Right cardiac atrium (tissue), 5 donors: ENCODE measurements around the gene RRN3. TPM values are rescaled to one million over a fixed set of nuclear protein-coding genes. Genes with fewer than 3 reads are reported as not detected.
"Not testable (repeated sequence)": the region's sequence is repeated elsewhere in the genome, so short reads cannot be mapped to it uniquely, and the experiment has no call there.

Experiments
- ATAC-seq, 2 donors: fragments of 200-7000 bp; cut with Tn5 transposase; one replicate each; pipeline versions ENCODE4 v1.8.0 to v1.9.1; 2020; ENCODE audit warnings: moderate library complexity in 2 of 2, mild to moderate bottlenecking in 1 of 2
- DNase-seq, 3 donors: peaks; one replicate each; pipeline ENCODE4 v3.0.0-alpha.2; 2020
- H3K27ac ChIP-seq: one replicate; pipeline ENCODE4 v1.5.1; 2013; ENCODE audit warnings: mild to moderate bottlenecking, low read length, control low read depth, moderate library complexity
- H3K27me3 ChIP-seq: one replicate; pipeline ENCODE4 v1.6.1; 2013; ENCODE audit not compliant: control insufficient read depth, insufficient read depth
- H3K4me1 ChIP-seq: one replicate; pipeline ENCODE4 v1.6.1; 2013; ENCODE audit warnings: low read length; ENCODE audit not compliant: control insufficient read depth, insufficient read depth
- H3K4me3 ChIP-seq: one replicate; pipeline ENCODE4 v1.5.1; 2013; ENCODE audit warnings: low read length, control low read depth
- H3K9me3 ChIP-seq: one replicate; pipeline ENCODE4 v1.6.1; 2013; ENCODE audit warnings: low read length; ENCODE audit not compliant: control insufficient read depth
- WGBS: extraction: QIAGEN DNeasy Blood & Tissue Kit; methylation state at CpG from one replicate; pipeline ENCODE4 v1.1.7; 2013; 5-methylcytosine and 5-hydroxymethylcytosine counted together
- intact Hi-C, 4 donors: fragments of 100-400 bp; cut with DNase I; formaldehyde crosslinking; loops; one replicate each; pipeline versions ENCODE4 v1.11.0 to v1.14.0; 2022 to 2023
- polyA plus RNA-seq: library from polyadenylated mRNA; stranded (reverse); fragments of 200-250 nt; gene quantifications from one replicate; pipeline ENCODE4 v1.2.3, GENCODE V29; 2013
- total RNA-seq, 4 donors: library from RNA; stranded (reverse); fragmentation: NEBNext Ultra II Directional; extraction: Animal tissue kit (Norgen Biotek cat#: 25700); gene quantifications; one replicate each; pipeline ENCODE4 v1.2.1, GENCODE V29; 2021
- donor health status: healthy with polysubstance abuse.
- donor health status: DM: no; HTN: yes; CAD: no.
- donor health status: DM: no; HTN: no; CAD: no.
- donor health status: DM: no; HTN: yes; CAD: no; lungs with severe emphysema.
- donor health status: DM: yes; HTN: yes; CAD: no.

RRN3 gene
- total and polyA plus RNA-seq, 5 donors = 13.1 to 25.5 (median 22.9) TPM

DNA sequence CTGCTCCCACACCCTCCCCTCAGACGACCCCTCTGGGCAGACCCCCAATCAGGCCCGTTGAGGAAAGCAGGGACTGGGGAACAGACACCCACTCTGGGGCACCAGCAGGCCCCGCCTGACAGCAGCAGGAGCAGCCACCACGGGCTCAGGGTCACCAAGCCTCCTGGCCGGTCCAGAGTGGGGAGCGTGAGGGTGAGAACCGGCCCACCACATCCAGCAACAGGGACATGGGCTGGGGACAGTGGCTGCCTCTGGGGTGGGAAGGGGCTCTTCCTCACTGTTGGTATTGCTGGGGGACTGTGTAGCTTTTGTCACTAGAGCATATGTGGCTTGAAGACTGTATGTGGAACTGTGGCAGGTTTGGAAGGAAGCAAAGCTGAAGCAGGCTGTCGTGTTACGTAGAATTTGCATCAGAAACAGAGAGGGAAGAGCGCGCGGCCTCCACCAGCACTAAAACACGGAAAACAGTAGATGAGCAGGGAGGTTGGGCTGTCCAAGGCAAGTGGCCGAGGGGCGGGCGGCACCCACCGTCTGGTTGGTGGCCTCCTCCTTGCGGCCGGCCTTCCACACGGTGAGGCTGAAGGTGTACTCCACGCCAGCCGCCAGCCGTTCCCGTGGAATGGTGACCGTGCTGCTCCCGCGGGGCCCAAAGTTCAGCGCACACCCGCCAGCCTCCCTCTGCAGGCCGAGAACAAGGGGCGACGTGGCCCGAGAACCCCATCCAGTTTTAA lies 40.8 kb upstream of the RRN3 start:
- peak in 1 of 2 donors; percentile 47 for ATAC-seq
- 94% methylated on average over 23 of the region's 33 CpGs for WGBS
- intact Hi-C loops = not testable (repeated sequence)

DNA sequence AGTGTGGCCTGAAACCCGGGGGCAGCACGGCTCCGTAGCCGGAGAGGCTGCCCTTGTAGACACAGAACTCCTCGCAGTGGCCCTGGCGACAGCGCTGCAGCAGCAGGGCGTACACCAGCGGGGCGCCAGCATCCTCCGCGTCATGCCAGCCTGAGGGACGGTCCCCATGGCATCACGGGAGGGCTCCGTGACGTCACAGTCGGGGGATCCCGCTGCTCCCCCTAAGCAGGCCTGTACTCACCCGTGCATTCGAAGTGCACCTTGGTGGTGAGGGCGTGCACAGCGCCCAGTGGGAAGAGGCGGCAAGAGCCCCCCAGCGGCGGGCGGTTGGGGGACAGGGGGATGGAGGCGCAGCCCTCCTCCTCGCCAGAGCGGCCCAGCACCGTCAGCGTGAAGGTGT lies 39.5 kb upstream of the RRN3 start:
- H3K9me3 ChIP-seq, H3K4me3 ChIP-seq, H3K27me3 ChIP-seq, intact Hi-C loops, ATAC-seq, H3K27ac ChIP-seq, H3K4me1 ChIP-seq: not testable (repeated sequence)
- peak in 1 of 3 donors; percentile 37 for DNase-seq
- 95% methylated on average over 16 of the region's 31 CpGs for WGBS

More for the DNA sequence above, 40.8 kb upstream of the RRN3 start:
- DNase-seq = peak in 1 of 3 donors; percentile 10
- H3K9me3 ChIP-seq, H3K4me3 ChIP-seq, H3K4me1 ChIP-seq, H3K27me3 ChIP-seq, H3K27ac ChIP-seq: not testable (repeated sequence)

DNA sequence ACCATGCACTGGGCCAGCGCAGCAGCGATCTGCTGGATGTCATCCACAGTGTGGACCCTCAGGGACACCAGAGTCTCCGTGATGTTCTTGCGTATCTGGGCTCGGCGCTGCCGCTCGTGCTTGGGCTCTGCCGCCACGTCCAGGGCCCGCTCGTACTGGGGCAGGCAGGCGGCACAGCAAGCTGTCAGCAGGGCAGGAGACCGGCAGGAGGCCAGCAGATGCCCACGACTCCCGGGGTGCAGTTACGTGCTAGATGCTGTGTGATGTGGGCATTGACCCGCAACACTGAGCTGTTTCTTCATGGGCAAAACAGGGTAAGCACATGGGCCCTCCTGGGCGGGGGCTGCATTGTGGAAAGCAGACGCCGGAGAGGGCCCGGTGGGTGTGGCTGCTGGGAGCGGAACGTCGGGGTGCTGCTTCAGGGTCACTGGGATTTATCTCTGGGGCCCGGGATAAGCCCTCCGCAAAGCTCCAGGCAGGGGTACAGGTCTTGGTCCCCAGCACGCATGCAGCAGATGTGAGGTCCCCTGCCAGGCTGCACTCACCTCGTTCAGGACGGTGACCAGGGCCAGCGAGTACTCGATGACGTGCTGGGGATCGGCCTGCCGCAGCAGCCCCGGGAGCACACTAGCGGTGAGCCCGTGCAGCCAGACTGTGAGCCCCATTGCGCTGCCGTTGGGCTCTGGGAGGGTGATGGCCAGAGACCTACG lies 38.8 kb upstream of the RRN3 start:
- 95% methylated on average over 31 of the region's 41 CpGs for WGBS
- H3K4me3 ChIP-seq, H3K4me1 ChIP-seq, ATAC-seq, H3K27me3 ChIP-seq, H3K27ac ChIP-seq, intact Hi-C loops, H3K9me3 ChIP-seq: not testable (repeated sequence)
- peak in 1 of 3 donors; percentile 37 for DNase-seq

DNA sequence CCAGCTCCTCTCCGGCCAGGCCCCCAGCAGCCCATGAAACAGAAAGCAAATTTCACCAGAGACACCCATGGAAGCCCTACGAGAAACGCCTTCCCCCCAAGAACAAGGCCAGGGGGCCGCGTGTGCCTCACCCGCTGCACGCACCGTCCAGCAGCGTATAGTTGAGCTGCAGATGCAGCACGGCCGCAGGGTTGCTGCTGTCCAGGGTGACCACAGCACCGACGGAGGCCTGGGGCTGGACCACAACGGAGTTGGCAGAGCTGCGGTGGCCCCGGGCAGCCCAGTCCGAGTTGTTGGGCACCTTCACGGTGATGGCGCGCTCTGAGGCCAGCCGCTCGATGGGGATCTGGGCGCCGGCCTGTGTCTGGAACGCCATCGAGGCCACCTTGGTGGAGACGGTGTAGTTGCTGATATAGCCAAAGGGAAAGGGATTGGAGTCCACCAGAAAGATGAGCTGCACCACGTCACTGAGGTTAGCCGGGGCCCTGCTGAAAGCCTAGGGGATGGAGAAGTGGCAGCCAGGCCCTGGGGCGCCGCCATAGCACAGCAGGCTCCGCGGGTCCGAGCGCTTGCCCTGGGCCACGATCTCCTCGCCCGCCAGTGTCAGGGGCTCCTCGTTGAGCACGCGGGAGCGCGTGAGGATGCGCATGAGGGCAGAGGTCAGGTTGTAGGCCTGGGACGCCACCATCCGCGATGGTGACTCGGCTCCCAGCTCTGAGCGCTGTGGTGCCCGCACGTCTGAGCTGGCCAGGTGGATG lies 37.0 kb upstream of the RRN3 start:
- H3K4me3 ChIP-seq, H3K27me3 ChIP-seq, intact Hi-C loops, H3K9me3 ChIP-seq, H3K4me1 ChIP-seq, ATAC-seq, H3K27ac ChIP-seq: not testable (repeated sequence)
- 93% methylated on average over 44 of the region's 51 CpGs for WGBS
- DNase-seq = peak in 1 of 3 donors; percentile 46

DNA sequence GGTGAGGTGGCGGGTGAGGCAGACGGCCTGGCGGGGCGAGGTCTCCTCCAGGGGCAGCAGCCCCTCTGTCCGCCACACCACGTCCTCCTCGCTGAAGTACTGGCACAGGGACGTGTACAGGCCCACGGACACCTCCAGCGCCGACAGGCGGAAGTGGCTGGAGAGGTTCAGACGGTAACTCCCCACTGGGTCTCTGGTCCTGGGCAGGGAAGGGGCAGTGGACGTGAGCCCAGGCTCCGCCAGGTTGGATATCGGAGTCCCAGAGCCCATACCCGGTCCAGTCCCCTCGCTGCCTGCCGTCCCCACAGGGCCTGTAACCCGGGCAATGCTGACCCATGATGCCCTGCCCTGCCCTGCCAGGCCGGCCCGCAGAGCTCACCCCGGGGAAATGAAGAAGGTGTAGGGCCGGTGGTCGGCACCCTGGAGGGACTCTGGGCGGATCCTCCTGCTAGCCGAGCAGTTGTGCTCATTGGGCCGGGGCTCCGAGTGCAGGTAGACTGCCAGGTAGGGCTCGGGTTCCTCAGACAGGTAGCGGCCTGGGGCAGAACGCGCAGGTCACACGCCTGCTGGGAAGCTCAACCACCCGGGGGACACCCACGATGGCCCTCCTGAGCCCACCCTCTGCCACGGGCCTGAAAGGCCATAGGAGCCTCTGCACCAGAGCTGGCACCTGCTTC lies 36.3 kb upstream of the RRN3 start:
- H3K4me3 ChIP-seq, ATAC-seq, H3K27me3 ChIP-seq, H3K27ac ChIP-seq, intact Hi-C loops, H3K9me3 ChIP-seq, H3K4me1 ChIP-seq: not testable (repeated sequence)
- DNase-seq = peak in 1 of 3 donors; percentile 54
- WGBS = 94% methylated on average over 29 of the region's 37 CpGs

DNA sequence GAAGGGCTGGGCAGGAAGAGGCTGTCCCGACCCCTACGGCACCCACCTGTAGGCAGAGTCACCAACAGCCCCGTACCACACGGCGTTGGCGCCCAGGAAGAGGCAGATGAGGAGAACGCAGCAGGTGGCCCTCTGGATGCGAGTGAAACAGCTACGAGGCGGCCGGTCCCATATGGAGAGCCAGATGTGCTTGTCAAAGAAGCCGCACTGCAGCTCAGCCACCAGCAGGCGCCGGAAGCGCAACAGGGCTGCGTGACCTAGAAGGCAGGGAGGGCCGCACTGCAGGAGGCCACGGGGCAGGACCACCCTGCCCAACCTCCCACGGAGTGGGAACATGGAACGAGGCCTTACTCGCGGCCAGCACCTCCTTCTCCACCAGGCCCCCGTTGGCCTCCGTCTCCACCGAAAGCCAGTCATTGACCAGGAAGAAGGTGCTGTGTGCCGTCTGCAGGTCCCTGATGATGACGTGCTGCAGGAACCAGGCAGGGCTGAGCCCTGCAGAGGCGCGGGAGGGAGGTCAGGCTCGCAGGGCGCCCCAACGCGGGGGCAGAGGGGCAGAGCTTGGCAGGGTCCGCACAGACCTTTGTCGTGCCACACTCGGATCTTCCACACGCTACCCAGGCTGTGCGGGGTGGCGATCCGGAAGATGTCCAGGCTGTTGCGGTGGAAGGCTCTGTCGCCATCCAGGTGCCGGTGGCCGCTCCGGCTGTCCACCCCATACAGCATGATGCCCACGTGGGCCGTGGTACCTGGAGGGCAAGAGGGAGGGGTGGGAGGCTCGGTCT lies 33.8 kb upstream of the RRN3 start:
- 96% methylated on average over 34 of the region's 48 CpGs for WGBS
- H3K4me1 ChIP-seq, H3K9me3 ChIP-seq, ATAC-seq, H3K27me3 ChIP-seq, H3K27ac ChIP-seq, intact Hi-C loops, H3K4me3 ChIP-seq: not testable (repeated sequence)
- DNase-seq = peak in 1 of 3 donors; percentile 31

DNA sequence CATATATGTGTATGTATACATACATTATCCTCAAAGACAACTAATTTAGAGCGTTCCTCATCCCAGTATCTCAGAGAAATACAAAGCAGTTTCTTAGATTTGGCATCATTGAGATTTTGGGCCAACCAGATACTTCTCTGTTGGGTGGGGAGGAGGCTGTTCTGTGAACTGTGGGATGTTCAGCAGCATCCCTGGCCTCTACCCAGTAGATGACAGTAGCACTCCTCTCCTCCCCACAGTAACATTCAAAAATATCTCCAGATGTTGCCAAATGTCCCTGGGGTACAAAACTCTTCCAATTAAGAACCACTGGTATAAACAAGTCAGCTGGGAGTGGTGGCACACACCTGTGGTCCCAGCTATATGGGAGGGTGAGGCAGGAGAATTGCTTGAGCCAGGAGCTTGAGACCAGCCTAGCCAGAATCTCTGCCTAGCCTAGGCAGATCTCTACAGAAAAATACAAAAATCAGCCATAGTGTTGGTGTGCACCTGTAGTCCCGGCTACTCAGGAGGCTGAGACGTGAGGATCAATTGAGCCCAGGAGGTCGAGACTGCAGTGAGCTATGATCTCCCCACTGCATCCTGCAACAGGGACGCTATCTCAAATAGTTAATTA lies 6.4 kb upstream of the RRN3 start:
- H3K4me1 ChIP-seq, H3K4me3 ChIP-seq, H3K27me3 ChIP-seq, DNase-seq, H3K27ac ChIP-seq, intact Hi-C loops, H3K9me3 ChIP-seq: not testable (repeated sequence)
- 83% methylated on average over 5 of the region's 5 CpGs for WGBS
- ATAC-seq = peak in 1 of 2 donors; percentile 23

DNA sequence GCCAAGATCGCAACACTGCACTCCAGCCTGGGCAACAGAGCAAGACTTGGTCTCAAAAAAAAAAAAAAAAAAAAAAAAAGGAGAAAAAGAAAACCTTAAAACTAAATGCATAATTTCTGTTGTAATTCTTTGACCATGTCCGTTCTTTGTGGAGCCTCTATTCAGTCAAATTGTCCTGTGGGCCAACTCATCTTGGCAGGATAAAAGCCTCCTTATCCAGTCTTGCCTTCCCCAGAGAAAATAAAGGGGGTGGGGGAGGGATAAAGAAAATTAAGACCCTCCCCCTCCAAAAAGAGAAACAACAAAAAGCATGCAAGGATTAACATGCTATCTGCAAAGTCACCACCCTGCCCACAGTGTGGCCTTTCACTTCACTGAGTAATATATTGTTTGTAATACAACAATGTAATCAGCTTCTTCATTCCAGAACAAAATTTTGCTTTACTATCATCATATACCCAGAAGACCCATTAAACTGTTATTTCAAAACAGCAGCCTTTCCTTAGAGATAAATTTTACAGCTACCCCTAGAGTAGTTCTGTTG lies 5.4 kb upstream of the RRN3 start:
- H3K27ac ChIP-seq, DNase-seq, intact Hi-C loops, H3K27me3 ChIP-seq, H3K4me1 ChIP-seq, H3K9me3 ChIP-seq, H3K4me3 ChIP-seq: not testable (repeated sequence)
- peak; percentile 70 to 88 for ATAC-seq
- 55% methylated on average over 2 of the region's 2 CpGs for WGBS

DNA sequence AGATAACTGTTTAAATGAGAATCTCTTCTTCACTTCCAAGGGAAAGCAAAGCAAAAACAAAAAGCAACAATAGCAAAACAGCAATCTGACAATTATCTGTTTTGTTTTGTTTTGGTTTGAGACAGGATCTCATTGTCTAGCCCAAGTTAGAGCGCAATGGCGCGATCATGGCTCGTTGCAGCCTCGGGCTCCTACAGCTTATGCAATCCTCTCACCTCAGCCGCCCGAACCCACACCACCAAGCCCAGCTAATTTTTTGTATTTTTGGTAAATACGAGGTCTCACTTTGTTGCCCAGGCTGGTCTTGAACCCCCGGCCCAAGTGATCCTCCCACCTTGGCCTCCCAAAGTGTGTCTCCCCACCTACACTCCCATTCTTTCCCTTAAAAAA lies 2.5 kb upstream of the RRN3 start:
- intact Hi-C loops, H3K9me3 ChIP-seq, DNase-seq, H3K27me3 ChIP-seq, ATAC-seq, H3K27ac ChIP-seq, H3K4me3 ChIP-seq, H3K4me1 ChIP-seq: not testable (repeated sequence)
- 86% methylated on average over 8 of the region's 9 CpGs for WGBS

DNA sequence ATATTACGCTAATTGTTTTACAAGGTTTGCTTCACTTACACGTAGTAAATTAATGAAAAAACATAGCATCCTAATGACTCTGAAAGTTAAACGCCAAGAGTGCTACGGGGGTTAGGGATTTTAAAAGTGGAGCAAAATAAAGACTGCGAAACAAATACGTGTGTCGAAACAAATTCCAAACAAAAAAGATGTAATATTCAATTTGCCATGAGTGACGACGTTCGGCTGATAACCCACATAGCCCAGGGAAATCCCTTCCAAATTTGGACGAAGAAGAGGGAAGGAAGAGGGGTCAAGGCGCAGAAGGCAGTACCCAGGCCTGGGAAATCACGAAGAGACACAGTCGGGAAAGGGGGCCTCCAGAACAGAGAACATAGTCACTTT lies 509 bp downstream of the RRN3 start:
- ATAC-seq, intact Hi-C loops: not testable (repeated sequence)

More for the DNA sequence above, 509 bp downstream of the RRN3 start:
- not testable (repeated sequence) for DNase-seq, H3K27me3 ChIP-seq, H3K4me1 ChIP-seq, H3K9me3 ChIP-seq
- H3K4me3 ChIP-seq = peak overlapping the region; percentile 75
- WGBS = 4% methylated on average over 14 of the region's 14 CpGs
- peak overlapping the region; percentile 86 for H3K27ac ChIP-seq
